Neural cell (in vitro differentiated cells): Measurements from ENCODE around the gene RPL27A. TPM values are rescaled to one million over a fixed set of nuclear protein-coding genes. Genes with fewer than 3 reads are reported as not detected.

Experiments
- H2AFZ ChIP-seq: fragments of 200-600, 300-800 bp; sonication (generic), shearing (Covaris generic); 2 replicates; pipeline ENCODE4 v1.6.0; 2014; ENCODE audit warnings: low read depth, mild to moderate bottlenecking, antibody characterized with exemption, low read length, moderate library complexity
- H3F3A ChIP-seq: fragments of 200-600 bp; shearing (Covaris generic); 2 replicates; pipeline ENCODE4 v1.6.1; 2016; ENCODE audit warnings: mild to moderate bottlenecking, moderate library complexity, mixed read lengths, antibody characterized with exemption, low read length; ENCODE audit not compliant: insufficient read depth, poor library complexity, severe bottlenecking
- H3K27ac ChIP-seq: fragments of 200-600, 300-800 bp; sonication (generic), shearing (Covaris generic); 2 replicates; pipeline ENCODE4 v1.5.1; 2014; ENCODE audit warnings: mild to moderate bottlenecking, low read length, moderate library complexity
- H3K27me3 ChIP-seq: fragments of 300-800, 200-600 bp; sonication (generic), shearing (Covaris generic); 2 replicates; pipeline ENCODE4 v1.6.0; 2014; ENCODE audit warnings: mild to moderate bottlenecking, low read depth, low read length, moderate library complexity; ENCODE audit not compliant: insufficient read depth
- H3K36me3 ChIP-seq: fragments of 300-800, 200-600 bp; sonication (generic), shearing (Covaris generic); 2 replicates; pipeline ENCODE4 v1.5.1; 2014; ENCODE audit warnings: mild to moderate bottlenecking, antibody characterized with exemption, low read length, moderate library complexity; ENCODE audit not compliant: insufficient read depth
- H3K4me2 ChIP-seq: fragments of 300-800, 200-600 bp; sonication (generic), shearing (Covaris generic); 2 replicates; pipeline ENCODE4 v1.6.0; 2014; ENCODE audit warnings: mild to moderate bottlenecking, low read length
- H3K4me3 ChIP-seq: fragments of 300-800, 200-600 bp; sonication (generic), shearing (Covaris generic); 2 replicates; pipeline ENCODE4 v1.5.1; 2014; ENCODE audit warnings: mild to moderate bottlenecking, low read length, moderate library complexity
- H3K79me2 ChIP-seq: fragments of 200-600 bp; shearing (Covaris generic); replicated peaks from 2 replicates; pipeline ENCODE4 v1.6.0; 2014; ENCODE audit warnings: mild to moderate bottlenecking, low read length, moderate library complexity; ENCODE audit not compliant: insufficient read depth
- H3K9ac ChIP-seq: fragments of 300-800, 200-600 bp; sonication (generic), shearing (Covaris generic); 2 replicates; pipeline ENCODE4 v1.6.1; 2016; ENCODE audit warnings: mild to moderate bottlenecking, low read length, mixed read lengths
- H3K9me2 ChIP-seq: fragments of 200-600 bp; shearing (Covaris generic); 2 replicates; pipeline ENCODE4 v1.6.1; 2016; ENCODE audit warnings: mild to moderate bottlenecking, low read length, mixed read lengths; ENCODE audit not compliant: insufficient read depth
- H3K9me3 ChIP-seq: fragments of 200-600, 300-800 bp; sonication (generic), shearing (Covaris generic); 2 replicates; pipeline ENCODE4 v1.6.1; 2016; ENCODE audit warnings: mild to moderate bottlenecking, mixed run types, low read length, moderate library complexity, mixed read lengths
- H4K20me1 ChIP-seq: fragments of 200-600 bp; shearing (Covaris generic); 2 replicates; pipeline ENCODE4 v1.6.1; 2016; ENCODE audit warnings: mild to moderate bottlenecking, mixed run types; ENCODE audit not compliant: insufficient read depth
- CTCF ChIP-seq: fragments of 450-650 bp; IDR thresholded peaks from 2 replicates; pipeline ENCODE4 v1.5.1; 2014; ENCODE audit warnings: antibody characterized with exemption, mild to moderate bottlenecking, moderate library complexity; ENCODE audit not compliant: poor library complexity, severe bottlenecking
- EP300 ChIP-seq: fragments of 450-650 bp; conservative IDR thresholded peaks from 2 replicates; pipeline ENCODE4 v1.6.1; 2014; ENCODE audit warnings: antibody characterized with exemption, mild to moderate bottlenecking, moderate library complexity; ENCODE audit not compliant: poor library complexity, severe bottlenecking
- EZH2 ChIP-seq: fragments of 200-600, 300-800 bp; shearing (Covaris generic), sonication (generic); IDR thresholded peaks from 2 replicates; pipeline ENCODE4 v1.6.1; 2014; ENCODE audit warnings: antibody characterized with exemption, low read length, borderline replicate concordance, mild to moderate bottlenecking; ENCODE audit not compliant: insufficient read depth, poor library complexity, severe bottlenecking
- MXI1 ChIP-seq: fragments of 450-650 bp; conservative IDR thresholded peaks from 2 replicates; pipeline ENCODE4 v1.6.1; 2014; ENCODE audit warnings: antibody characterized with exemption, mild to moderate bottlenecking; ENCODE audit not compliant: poor library complexity, severe bottlenecking
- POLR2AphosphoS5 ChIP-seq: IDR thresholded peaks from 2 replicates; pipeline ENCODE4 v1.6.1; 2012
- RAD21 ChIP-seq: fragments of 450-650 bp; conservative IDR thresholded peaks from 2 replicates; pipeline ENCODE4 v1.6.1; 2014; ENCODE audit warnings: antibody characterized with exemption, mild to moderate bottlenecking, moderate library complexity
- REST ChIP-seq: IDR thresholded peaks from 2 replicates; pipeline ENCODE4 v1.6.1; 2012; ENCODE audit warnings: borderline replicate concordance
- SMC3 ChIP-seq: fragments of 450-650 bp; conservative IDR thresholded peaks from 2 replicates; pipeline ENCODE4 v1.6.1; 2014; ENCODE audit warnings: antibody characterized with exemption, mild to moderate bottlenecking, moderate library complexity; ENCODE audit not compliant: poor library complexity
- TAF1 ChIP-seq: IDR thresholded peaks from 2 replicates; pipeline ENCODE4 v1.6.1; 2012; ENCODE audit warnings: low read depth
- polyA plus RNA-seq: library from polyadenylated mRNA; depleted of rRNA; stranded (reverse); fragments of >200 nt; gene quantifications from 2 replicates; pipeline ENCODE4 v1.2.3, GENCODE V29; 2014

Gene RPL27A
- polyA plus RNA-seq, 1 donor from 2014 or later: 700 TPM

- H3K9ac ChIP-seq: peak overlapping the region; percentile 80
- H3K9me2 ChIP-seq: no peaks in the 10 kb centered on the region
- H3K36me3 ChIP-seq: peaks cover 8% of the 10 kb centered on the region
- H3F3A ChIP-seq: peaks cover 13% of the 10 kb centered on the region
- H3K79me2 ChIP-seq: peaks cover 8% of the 10 kb centered on the region
- H2AFZ ChIP-seq: peak overlapping the region; percentile 78
- TF ChIP-seq RAD21 (peak; percentile 60), REST (peak; percentile 50), CTCF (peak; percentile 51), EZH2 (no peak), TAF1 (no peak), EP300 (peak; percentile 46), POLR2AphosphoS5 (peak; percentile 88), SMC3 (peak; percentile 65), MXI1 (peak; percentile 95)
- H3K4me3 ChIP-seq: peak overlapping the region; percentile 84
- H3K27me3 ChIP-seq: no peaks in the 10 kb centered on the region
- H3K9me3 ChIP-seq: no peaks in the 10 kb centered on the region
- H3K27ac ChIP-seq: peak overlapping the region; percentile 84
- H3K4me2 ChIP-seq: peak overlapping the region; percentile 99
- no peaks in the 10 kb centered on the region for H4K20me1 ChIP-seq
Measured at GRCh38 chr11:8688414-8689362, 6.1 kb downstream of the RPL27A start.

- Histone ChIP-seq H2AFZ (no peak overlapping the region), H3K9ac (no peak overlapping the region), H3K27me3 (no peaks in the 10 kb centered on the region), H3K9me2 (no peaks in the 10 kb centered on the region), H3K27ac (no peak overlapping the region), H3K4me2 (peak overlapping the region; percentile 99), H3K9me3 (no peaks in the 10 kb centered on the region), H4K20me1 (no peaks in the 10 kb centered on the region), H3F3A (peaks cover 13% of the 10 kb centered on the region), H3K4me3 (peak overlapping the region; percentile 84), H3K36me3 (peaks cover 8% of the 10 kb centered on the region), H3K79me2 (no peaks in the 10 kb centered on the region)
- TF ChIP-seq EP300 (no peak), SMC3 (no peak), MXI1 (no peak), POLR2AphosphoS5 (no peak)
Measured at GRCh38 chr11:8689726-8690255, 7.2 kb downstream of the RPL27A start.
